Measurements from ENCODE around the gene LDB3. TPM values are rescaled to one million over a fixed set of nuclear protein-coding genes. Genes with fewer than 3 reads are reported as not detected.

LDB3 gene
- polyA plus RNA-seq, 2 of the 4 experiments (the other 2 are of a cell fraction), result 0.13 TPM

DNA sequence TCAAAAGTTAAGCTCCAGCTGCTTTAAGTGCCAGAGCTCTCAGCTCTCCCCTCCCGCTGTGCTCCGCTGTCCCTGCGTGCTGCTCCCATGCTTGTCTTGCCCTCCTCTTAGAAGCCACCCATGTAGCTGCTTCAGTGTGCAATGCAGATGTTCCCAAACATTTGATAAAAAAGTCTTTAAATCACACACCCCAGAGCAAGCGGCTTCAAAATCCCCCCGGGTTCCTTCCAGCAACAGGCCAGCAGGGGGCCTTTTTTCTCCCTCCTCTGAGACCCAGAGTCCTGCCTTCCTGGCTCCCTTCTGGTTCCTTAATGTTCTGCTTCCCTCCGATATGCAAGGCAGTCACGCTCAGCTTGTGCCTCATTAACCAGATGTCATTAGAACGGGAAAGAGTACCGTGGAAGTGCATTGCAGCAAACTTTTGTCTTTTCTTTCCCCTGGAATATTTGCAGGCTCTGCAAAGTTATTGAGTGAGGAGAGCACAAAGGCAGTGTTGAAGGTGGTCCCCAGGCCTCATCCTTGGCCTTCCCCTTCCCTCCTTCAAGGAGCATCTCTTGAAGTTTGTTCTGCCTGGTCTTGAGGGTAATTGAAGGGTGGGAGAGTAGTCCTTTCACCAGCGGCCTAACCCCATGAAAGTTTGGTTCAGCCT, 25.5 kb downstream of the LDB3 start:
- Histone ChIP-seq H3K9me3 (no peaks in the 10 kb centered on the region), H3K27ac (no peak overlapping the region), H3K4me3 (no peak overlapping the region), H3K4me1 (no peaks in the 10 kb centered on the region), H3K4me2 (no peak overlapping the region)
- POLR2A ChIA-PET, result interaction anchor here (0.9 kb wide), 1 partner anchor 62 kb away, joined by 3 read pairs; the partner anchor contains the start of gene BMPR1A
- CTCF ChIA-PET, result interaction anchor here (0.7 to 4.8 kb wide), 27 partner anchors 9 to 245 kb away, joined by 3 to 37 read pairs (median 4); no protein-coding TSS in a partner anchor
- DNase-seq (ENCODE audit: low read depth in 1 of 2, low spot score in 1 of 2) (peak; percentile 28 to 61), FAIRE-seq (no peak), ATAC-seq (peak; percentile 52 to 83; a peak in 3 of 6 replicates)
- TF ChIP-seq MAFK (IDR thresholded peaks at IDR 0.05; ENCODE audit: partially characterized antibody) (no peak), GATA3 (IDR thresholded peaks at IDR 0.05; ENCODE audit: borderline replicate concordance) (no peak), SMC3 (IDR thresholded peaks at IDR 0.05) (peak; percentile 67), RAD21 (conservative IDR thresholded peaks at IDR 0.05 in 1 of 2, IDR thresholded peaks at IDR 0.05 in 1 of 2) (peak; percentile 42 to 58; a peak in 4 of 5 replicates), KDM5A (IDR thresholded peaks at IDR 0.05) (no peak), HOXB13 (CRISPR knock-in tag; IDR thresholded peaks at IDR 0.05; ENCODE audit: low read depth) (no peak), CHD4 (IDR thresholded peaks at IDR 0.05; ENCODE audit: borderline replicate concordance) (no peak), NR3C1 (IDR thresholded peaks at IDR 0.05) (no peak), CHD2 (IDR thresholded peaks at IDR 0.05; ENCODE audit: low read length, partially characterized antibody) (no peak)
- TF ChIP-seq, protein P1, sequence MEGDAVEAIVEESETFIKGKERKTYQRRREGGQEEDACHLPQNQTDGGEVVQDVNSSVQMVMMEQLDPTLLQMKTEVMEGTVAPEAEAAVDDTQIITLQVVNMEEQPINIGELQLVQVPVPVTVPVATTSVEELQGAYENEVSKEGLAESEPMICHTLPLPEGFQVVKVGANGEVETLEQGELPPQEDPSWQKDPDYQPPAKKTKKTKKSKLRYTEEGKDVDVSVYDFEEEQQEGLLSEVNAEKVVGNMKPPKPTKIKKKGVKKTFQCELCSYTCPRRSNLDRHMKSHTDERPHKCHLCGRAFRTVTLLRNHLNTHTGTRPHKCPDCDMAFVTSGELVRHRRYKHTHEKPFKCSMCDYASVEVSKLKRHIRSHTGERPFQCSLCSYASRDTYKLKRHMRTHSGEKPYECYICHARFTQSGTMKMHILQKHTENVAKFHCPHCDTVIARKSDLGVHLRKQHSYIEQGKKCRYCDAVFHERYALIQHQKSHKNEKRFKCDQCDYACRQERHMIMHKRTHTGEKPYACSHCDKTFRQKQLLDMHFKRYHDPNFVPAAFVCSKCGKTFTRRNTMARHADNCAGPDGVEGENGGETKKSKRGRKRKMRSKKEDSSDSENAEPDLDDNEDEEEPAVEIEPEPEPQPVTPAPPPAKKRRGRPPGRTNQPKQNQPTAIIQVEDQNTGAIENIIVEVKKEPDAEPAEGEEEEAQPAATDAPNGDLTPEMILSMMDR (IDR thresholded peaks at IDR 0.05), result peak; percentile 64
- 35% methylated on average over 10 of the region's 10 CpGs for WGBS (ENCODE audit: missing lambda C conversion rate)

DNA sequence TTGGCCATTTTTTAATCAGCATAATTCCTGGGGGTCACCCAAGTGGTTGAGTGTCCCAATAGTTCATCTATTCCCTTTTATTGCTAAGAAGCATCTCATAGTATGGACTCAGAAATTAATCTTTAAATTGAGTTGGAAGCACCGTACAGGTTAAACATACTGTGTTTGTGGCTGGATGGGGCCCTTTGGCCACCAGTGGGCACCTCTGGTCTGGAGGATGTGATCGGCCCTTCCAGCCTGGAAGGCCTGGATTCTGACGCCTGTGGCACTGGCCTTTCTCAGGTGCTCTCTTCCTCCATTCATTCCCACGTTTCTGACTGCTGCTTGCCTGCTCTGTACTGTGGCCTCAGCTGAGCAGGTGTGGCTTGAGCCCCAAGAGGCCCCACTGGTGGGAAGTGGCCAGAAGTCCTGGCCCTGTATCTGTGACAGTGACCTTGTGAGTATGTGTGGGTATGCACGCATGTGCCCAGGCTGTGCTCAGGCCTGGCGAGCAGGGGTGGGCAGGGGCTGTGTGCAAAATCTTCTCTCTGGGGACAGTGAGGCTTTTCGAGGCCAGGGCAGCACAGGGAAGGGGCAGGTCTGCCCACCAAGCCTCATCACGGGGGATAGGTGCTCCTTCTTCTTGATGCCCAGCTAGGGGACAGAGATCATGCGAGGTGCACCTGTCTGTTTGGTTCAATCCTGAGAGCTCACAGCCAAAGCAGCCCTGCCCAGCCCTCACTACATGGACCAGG, 30.1 kb downstream of the LDB3 start:
- CTCF ChIA-PET, result interaction anchor here (1.2 to 2.8 kb wide), 3 partner anchors 10 to 201 kb away, joined by 4 to 21 read pairs (median 4); no protein-coding TSS in a partner anchor
- TF ChIP-seq RAD21 (conservative IDR thresholded peaks at IDR 0.05 in 1 of 2, IDR thresholded peaks at IDR 0.05 in 1 of 2) (peak in 1 of 2 experiments; percentile 34; a peak in 2 of 5 replicates), ZFP36 (IDR thresholded peaks at IDR 0.05; ENCODE audit: borderline replicate concordance, partially characterized antibody) (no peak)
- TF ChIP-seq, protein P1 (IDR thresholded peaks at IDR 0.05), result 0 out of 3 replicates have a peak, but pooled peaks have one; percentile 7
- H3K4me3 ChIP-seq, result no peak overlapping the region
- POLR2A ChIA-PET, result no interaction called here
- no peaks in the 10 kb centered on the region for H3K9me3 ChIP-seq
- H3K27ac ChIP-seq, result no peak overlapping the region
- ATAC-seq, result peak; percentile 3 to 53; a peak in 3 of 6 replicates
- H3K4me1 ChIP-seq, result no peaks in the 10 kb centered on the region
- no peak overlapping the region for H3K4me2 ChIP-seq
- 68% methylated on average over 8 of the region's 9 CpGs for WGBS (ENCODE audit: missing lambda C conversion rate)
- FAIRE-seq, result no peak
- no peak for DNase-seq (ENCODE audit: low read depth in 1 of 2, low spot score in 1 of 2)

DNA sequence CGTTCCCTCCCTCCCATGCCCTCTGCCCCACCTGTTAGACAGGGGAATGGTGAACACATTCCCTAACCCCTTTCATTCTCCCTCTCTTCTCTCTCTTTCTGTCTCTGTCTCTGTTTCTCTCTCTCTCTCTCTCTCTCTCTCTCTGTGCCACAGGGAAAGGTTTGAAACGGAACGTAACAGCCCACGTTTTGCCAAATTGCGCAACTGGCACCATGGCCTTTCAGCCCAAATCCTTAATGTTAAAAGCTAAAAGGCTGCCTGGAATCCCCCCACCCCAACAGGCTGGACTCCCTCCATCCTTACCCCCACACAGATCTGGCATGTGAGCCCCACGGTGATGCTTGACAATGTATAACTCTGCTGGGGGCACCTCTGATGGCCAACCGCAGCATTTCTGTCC, 30.8 kb downstream of the LDB3 start:
- CTCF ChIA-PET, result interaction anchor here (0.7 to 2.8 kb wide), 4 partner anchors 10 to 200 kb away, joined by 4 to 21 read pairs (median 4); no protein-coding TSS in a partner anchor
- 87% methylated on average over 6 of the region's 7 CpGs for WGBS (ENCODE audit: missing lambda C conversion rate)
- FAIRE-seq (no peak), DNase-seq (ENCODE audit: low read depth in 1 of 2, low spot score in 1 of 2) (no peak), ATAC-seq (no peak)
- H3K27ac ChIP-seq, result no peak overlapping the region
- TF ChIP-seq CEBPB (IDR thresholded peaks at IDR 0.05), result peak in 1 of 2 experiments; percentile 58; a peak in 3 of 4 replicates
- TF ChIP-seq, protein P2, sequence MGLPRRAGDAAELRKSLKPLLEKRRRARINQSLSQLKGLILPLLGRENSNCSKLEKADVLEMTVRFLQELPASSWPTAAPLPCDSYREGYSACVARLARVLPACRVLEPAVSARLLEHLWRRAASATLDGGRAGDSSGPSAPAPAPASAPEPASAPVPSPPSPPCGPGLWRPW (IDR thresholded peaks at IDR 0.05), result no peak
- POLR2A ChIA-PET, result no interaction called here
- no peaks in the 10 kb centered on the region for H3K4me1 ChIP-seq
- no peaks in the 10 kb centered on the region for H3K9me3 ChIP-seq
- no peak overlapping the region for H3K4me2 ChIP-seq
- H3K4me3 ChIP-seq, result no peak overlapping the region

All from A549 (cell line).